GM21619 (cell line): ENCODE results near the gene LAPTM4A.
"Not testable (repeated sequence)": the region's sequence is repeated elsewhere in the genome, so short reads cannot be mapped to it uniquely, and the experiment has no call there.

Experiments
- ATAC-seq: cut with Tn5 transposase; IDR thresholded peaks from one replicate; pipeline ENCODE4 v1.9.1; 2021; ENCODE audit not compliant: unreplicated experiment

Gene LAPTM4A

GRCh38 chr2:20077411-20077940 lies 26.0 kb upstream of the LAPTM4A start:
- no peak for ATAC-seq

- no peak for ATAC-seq
These were observed 25.3 kb upstream of the LAPTM4A start for GRCh38 chr2:20076757-20077156.

- no peak for ATAC-seq
These were observed 23.5 kb upstream of the LAPTM4A start for GRCh38 chr2:20074901-20075300.

GRCh38 chr2:20074046-20074648 lies 22.7 kb upstream of the LAPTM4A start:
- ATAC-seq = not testable (repeated sequence)

- no peak for ATAC-seq
These were observed 22.0 kb upstream of the LAPTM4A start for GRCh38 chr2:20073460-20073859.

GRCh38 chr2:20072436-20073158 lies 21.2 kb upstream of the LAPTM4A start:
- no peak for ATAC-seq

- ATAC-seq = no peak
These were observed 20.3 kb upstream of the LAPTM4A start for GRCh38 chr2:20071397-20072383.

- ATAC-seq = no peak
These were observed 18.3 kb upstream of the LAPTM4A start for GRCh38 chr2:20069756-20070155.

GRCh38 chr2:20067992-20068584 lies 16.7 kb upstream of the LAPTM4A start:
- no peak for ATAC-seq

GRCh38 chr2:20065885-20066602 lies 14.6 kb upstream of the LAPTM4A start:
- ATAC-seq = no peak

- ATAC-seq = no peak
These were observed 13.4 kb upstream of the LAPTM4A start for GRCh38 chr2:20064841-20065240.

- ATAC-seq = no peak
These were observed 13.0 kb upstream of the LAPTM4A start for GRCh38 chr2:20064421-20064820.

GRCh38 chr2:20062615-20063545 lies 11.5 kb upstream of the LAPTM4A start:
- ATAC-seq = no peak

GRCh38 chr2:20061940-20062339 lies 10.5 kb upstream of the LAPTM4A start:
- ATAC-seq = no peak

GRCh38 chr2:20061476-20061875 lies 10.0 kb upstream of the LAPTM4A start:
- ATAC-seq = no peak

- no peak for ATAC-seq
These were observed 8.7 kb upstream of the LAPTM4A start for GRCh38 chr2:20060106-20060505.

- ATAC-seq = no peak
These were observed 5.8 kb upstream of the LAPTM4A start for GRCh38 chr2:20057268-20057667.

- no peak for ATAC-seq
These were observed 3.5 kb upstream of the LAPTM4A start for GRCh38 chr2:20054931-20055330.

- no peak for ATAC-seq
These were observed 2.7 kb upstream of the LAPTM4A start for GRCh38 chr2:20054119-20054518.
